Measurements from ENCODE around the gene DBX1.

The DBX1 gene

GRCh38 chr11:20160425-20161229 is at the start of gene DBX1:
Gene DBX1, minus strand, starts transcription at chr11:20160475. Its CDS starts 151 bp downstream, at chr11:20160324.
- DNase-seq (ENCODE audit: low read depth): no peak
- no peak for TF ChIP-seq CTCF (IDR thresholded peaks at IDR 0.05; ENCODE audit: insufficient read depth, low read depth, low read length, missing control alignments)
- H3K4me3 ChIP-seq (ENCODE audit: low read depth, low read length): no peak within 1 kb of the TSS

GRCh38 chr11:20208622-20209111 is 48.4 kb upstream of the DBX1 start:
- no peak for DNase-seq (ENCODE audit: low read depth)
- no peak for TF ChIP-seq CTCF (IDR thresholded peaks at IDR 0.05; ENCODE audit: insufficient read depth, low read depth, low read length, missing control alignments)
- no peak overlapping the region for H3K4me3 ChIP-seq (ENCODE audit: low read depth, low read length)

GRCh38 chr11:20207781-20208621 is 47.7 kb upstream of the DBX1 start:
- no peak for TF ChIP-seq CTCF (IDR thresholded peaks at IDR 0.05; ENCODE audit: insufficient read depth, low read depth, low read length, missing control alignments)
- H3K4me3 ChIP-seq (ENCODE audit: low read depth, low read length): no peak overlapping the region
- no peak for DNase-seq (ENCODE audit: low read depth)

- no peak overlapping the region for H3K4me3 ChIP-seq (ENCODE audit: low read depth, low read length)
- TF ChIP-seq CTCF (IDR thresholded peaks at IDR 0.05; ENCODE audit: insufficient read depth, low read depth, low read length, missing control alignments): no peak
- no peak for DNase-seq (ENCODE audit: low read depth)
Measured at GRCh38 chr11:20205807-20206206, 45.5 kb upstream of the DBX1 start.

- DNase-seq (ENCODE audit: low read depth): no peak
- H3K4me3 ChIP-seq (ENCODE audit: low read depth, low read length): no peak overlapping the region
- no peak for TF ChIP-seq CTCF (IDR thresholded peaks at IDR 0.05; ENCODE audit: insufficient read depth, low read depth, low read length, missing control alignments)
Measured at GRCh38 chr11:20204681-20205080, 44.4 kb upstream of the DBX1 start.

- no peak overlapping the region for H3K4me3 ChIP-seq (ENCODE audit: low read depth, low read length)
- DNase-seq (ENCODE audit: low read depth): no peak
- TF ChIP-seq CTCF (IDR thresholded peaks at IDR 0.05; ENCODE audit: insufficient read depth, low read depth, low read length, missing control alignments): no peak
Measured at GRCh38 chr11:20203831-20204230, 43.6 kb upstream of the DBX1 start.

All from GM12865 (cell line).